ENCODE results near the gene CDH23.

CDH23 gene

GRCh38 chr10:71423901-71424300 lies 27.2 kb downstream of the CDH23 start:
- no peak for DNase-seq

- no peak for DNase-seq
These were observed 27.9 kb downstream of the CDH23 start for GRCh38 chr10:71424496-71425194.

GRCh38 chr10:71426058-71426605 lies 29.4 kb downstream of the CDH23 start:
- no peak for DNase-seq

GRCh38 chr10:71427246-71427645 lies 30.5 kb downstream of the CDH23 start:
- DNase-seq: no peak

- no peak for DNase-seq
These were observed 32.6 kb downstream of the CDH23 start for GRCh38 chr10:71429304-71429703.

GRCh38 chr10:71429929-71430328 lies 33.2 kb downstream of the CDH23 start:
- DNase-seq: no peak

GRCh38 chr10:71431239-71432100 lies 34.8 kb downstream of the CDH23 start:
- no peak for DNase-seq

GRCh38 chr10:71432101-71432905 lies 35.6 kb downstream of the CDH23 start:
- DNase-seq: no peak

- DNase-seq: no peak
These were observed 36.4 kb downstream of the CDH23 start for GRCh38 chr10:71432956-71433767.

- peak; percentile 40 for DNase-seq
These were observed 37.3 kb downstream of the CDH23 start for GRCh38 chr10:71433768-71434744.

GRCh38 chr10:71434760-71435394 lies 38.2 kb downstream of the CDH23 start:
- DNase-seq: no peak

- DNase-seq: no peak
These were observed 39.0 kb downstream of the CDH23 start for GRCh38 chr10:71435571-71436267.

GRCh38 chr10:71436268-71437125 lies 39.8 kb downstream of the CDH23 start:
- DNase-seq: no peak

- no peak for DNase-seq
These were observed 40.9 kb downstream of the CDH23 start for GRCh38 chr10:71437537-71438092.

- DNase-seq: no peak
These were observed 42.0 kb downstream of the CDH23 start for GRCh38 chr10:71438761-71439160.

GRCh38 chr10:71439670-71440425 lies 43.1 kb downstream of the CDH23 start:
- DNase-seq: no peak

- no peak for DNase-seq
These were observed 43.9 kb downstream of the CDH23 start for GRCh38 chr10:71440506-71441035.

Data from activated gamma-delta T cell treated with Interleukin-2 at 50 U/mL for 16 hours (primary cell).